Gastrocnemius medialis (tissue), 4 donors: ENCODE measurements around the gene RP2.

ENCODE experiments used
- POLR2A ChIP-seq, 2 donors: fragments of 450-650 bp; IDR thresholded peaks; one replicate each; pipeline ENCODE4 v1.6.1; 2017; ENCODE audit warnings: antibody characterized with exemption in 2 of 2, mild to moderate bottlenecking in 2 of 2, moderate library complexity in 2 of 2
- TF ChIP-seq, protein P1 (sequence below), 5 experiments: fragments of 450-650 bp in 3 of 5; fragments of 200-600 bp in 2 of 5; sonication (generic) in 2 of 5; IDR thresholded peaks in 4 of 5; conservative IDR thresholded peaks in 1 of 5; 1 replicate in 4 of 5; 2 replicates in 1 of 5; pipeline ENCODE4 v1.5.1; 2016 to 2019; ENCODE audit warnings: antibody characterized with exemption in 5 of 5, mild to moderate bottlenecking in 3 of 5, moderate library complexity in 3 of 5

DNA sequence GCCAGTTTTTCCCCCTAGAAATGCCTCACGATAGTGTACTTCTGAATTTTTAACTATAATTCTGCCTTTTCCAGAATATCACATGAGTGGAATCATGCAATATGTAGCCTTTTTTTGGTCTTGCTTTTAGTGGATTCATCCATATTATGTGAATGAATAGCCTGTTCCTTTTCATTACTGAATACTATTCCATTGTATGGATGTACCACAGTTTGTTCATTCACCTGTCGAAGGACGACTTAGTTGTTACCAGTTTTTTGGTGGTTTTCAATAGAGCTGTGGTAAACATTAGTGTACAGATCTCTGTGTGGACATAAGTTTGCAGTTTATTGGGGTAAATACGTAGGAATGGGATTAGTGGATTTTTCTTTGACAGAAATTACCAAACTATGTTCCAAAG lies 83.4 kb downstream of the RP2 start:
- TF ChIP-seq, protein P1, sequence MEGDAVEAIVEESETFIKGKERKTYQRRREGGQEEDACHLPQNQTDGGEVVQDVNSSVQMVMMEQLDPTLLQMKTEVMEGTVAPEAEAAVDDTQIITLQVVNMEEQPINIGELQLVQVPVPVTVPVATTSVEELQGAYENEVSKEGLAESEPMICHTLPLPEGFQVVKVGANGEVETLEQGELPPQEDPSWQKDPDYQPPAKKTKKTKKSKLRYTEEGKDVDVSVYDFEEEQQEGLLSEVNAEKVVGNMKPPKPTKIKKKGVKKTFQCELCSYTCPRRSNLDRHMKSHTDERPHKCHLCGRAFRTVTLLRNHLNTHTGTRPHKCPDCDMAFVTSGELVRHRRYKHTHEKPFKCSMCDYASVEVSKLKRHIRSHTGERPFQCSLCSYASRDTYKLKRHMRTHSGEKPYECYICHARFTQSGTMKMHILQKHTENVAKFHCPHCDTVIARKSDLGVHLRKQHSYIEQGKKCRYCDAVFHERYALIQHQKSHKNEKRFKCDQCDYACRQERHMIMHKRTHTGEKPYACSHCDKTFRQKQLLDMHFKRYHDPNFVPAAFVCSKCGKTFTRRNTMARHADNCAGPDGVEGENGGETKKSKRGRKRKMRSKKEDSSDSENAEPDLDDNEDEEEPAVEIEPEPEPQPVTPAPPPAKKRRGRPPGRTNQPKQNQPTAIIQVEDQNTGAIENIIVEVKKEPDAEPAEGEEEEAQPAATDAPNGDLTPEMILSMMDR (IDR thresholded peaks at IDR 0.05 in 4 of 5, conservative IDR thresholded peaks at IDR 0.05 in 1 of 5) = no peak
- TF ChIP-seq POLR2A (IDR thresholded peaks at IDR 0.05) = no peak
